HepG2 (cell line): ENCODE data around the gene NOTO. TPM values are rescaled to one million over a fixed set of nuclear protein-coding genes. Genes with fewer than 3 reads are reported as not detected.

Experiments
- AFF4 ChIP-seq: sonication (generic); formaldehyde crosslinking; IDR thresholded peaks from 2 replicates; pipeline ENCODE4 v1.4.0; 2020; ENCODE audit warnings: missing genetic modification reagents
- AHR ChIP-seq: IDR thresholded peaks from 2 replicates; pipeline ENCODE4 v1.6.1; 2018; ENCODE audit warnings: missing genetic modification reagents, missing compliant biosample characterization
- CHD4 ChIP-seq: fragments of 200-600 bp; sonication (generic); IDR thresholded peaks from 2 replicates; pipeline ENCODE4 v1.7.0; 2017; ENCODE audit warnings: mild to moderate bottlenecking, low read length, borderline replicate concordance
- DPF2 ChIP-seq: sonication (generic); formaldehyde crosslinking; IDR thresholded peaks from 2 replicates; pipeline ENCODE4 v1.4.0; 2020; ENCODE audit warnings: mild to moderate bottlenecking, low read depth, missing genetic modification reagents, borderline replicate concordance
- ELF1 ChIP-seq: sonication (generic); formaldehyde crosslinking; IDR thresholded peaks from 2 replicates; pipeline ENCODE4 v1.4.0; 2020; ENCODE audit warnings: missing genetic modification reagents
- EZH2 ChIP-seq: conservative IDR thresholded peaks from 2 replicates; pipeline ENCODE4 v1.6.1; 2012; ENCODE audit warnings: mild to moderate bottlenecking, low read depth, low read length, moderate library complexity
- FOSL1 ChIP-seq: sonication (generic); formaldehyde crosslinking; IDR thresholded peaks from 2 replicates; pipeline ENCODE4 v1.9.0; 2021; ENCODE audit warnings: missing genetic modification reagents, borderline replicate concordance
- FOXC1 ChIP-seq: sonication (generic); formaldehyde crosslinking; IDR thresholded peaks from 2 replicates; pipeline ENCODE4 v1.8.0; 2022; ENCODE audit warnings: mild to moderate bottlenecking, missing genetic modification reagents, borderline replicate concordance
- HBP1 ChIP-seq: IDR thresholded peaks from 2 replicates; pipeline ENCODE4 v1.6.1; 2016; ENCODE audit warnings: low read depth, control low read depth
- MED8 ChIP-seq: sonication (generic); formaldehyde crosslinking; IDR thresholded peaks from 2 replicates; pipeline ENCODE4 v1.8.1; 2023; ENCODE audit warnings: mild to moderate bottlenecking, missing genetic modification reagents; ENCODE audit not compliant: insufficient replicate concordance
- POGZ ChIP-seq: sonication (generic); formaldehyde crosslinking; IDR thresholded peaks from 2 replicates; pipeline ENCODE4 v1.4.0; 2020; ENCODE audit warnings: mild to moderate bottlenecking, missing genetic modification reagents
- SIX4 ChIP-seq: sonication (generic); formaldehyde crosslinking; IDR thresholded peaks from 2 replicates; pipeline ENCODE4 v1.4.0; 2020; ENCODE audit warnings: missing genetic modification reagents
- SRSF4 ChIP-seq: fragments of 200-400 bp; formaldehyde crosslinking; IDR thresholded peaks from one replicate; pipeline ENCODE4 v1.6.1; 2018; ENCODE audit warnings: mild to moderate bottlenecking, low read depth, low read length, moderate library complexity; ENCODE audit not compliant: poor library complexity, severe bottlenecking
- ZBTB25 ChIP-seq: IDR thresholded peaks from 2 replicates; pipeline ENCODE4 v1.6.1; 2018; ENCODE audit warnings: missing genetic modification reagents
- ZBTB8A ChIP-seq: sonication (generic); formaldehyde crosslinking; IDR thresholded peaks from 2 replicates; pipeline ENCODE4 v1.4.0; 2020; ENCODE audit warnings: mild to moderate bottlenecking, low read depth, missing genetic modification reagents, borderline replicate concordance
- ZFP62 ChIP-seq: sonication (generic); formaldehyde crosslinking; IDR thresholded peaks from 2 replicates; pipeline ENCODE4 v1.4.0; 2020; ENCODE audit warnings: missing genetic modification reagents
- ZNF251 ChIP-seq: sonication (generic); formaldehyde crosslinking; IDR thresholded peaks from 2 replicates; pipeline ENCODE4 v1.9.0; 2021; ENCODE audit warnings: mild to moderate bottlenecking, missing genetic modification reagents
- ZNF503 ChIP-seq: sonication (generic); formaldehyde crosslinking; IDR thresholded peaks from 2 replicates; pipeline ENCODE4 v1.4.0; 2020; ENCODE audit warnings: missing genetic modification reagents
- ZNF704 ChIP-seq: sonication (generic); formaldehyde crosslinking; IDR thresholded peaks from 2 replicates; pipeline ENCODE4 v1.8.1; 2023; ENCODE audit warnings: mild to moderate bottlenecking, inconsistent platforms, moderate library complexity, missing genetic modification reagents, borderline replicate concordance
- ZNF709 ChIP-seq: sonication (generic); formaldehyde crosslinking; IDR thresholded peaks from 2 replicates; pipeline ENCODE4 v1.5.0; 2020; ENCODE audit warnings: mild to moderate bottlenecking, missing genetic modification reagents
- polyA plus RNA-seq, 8 experiments: library from polyadenylated mRNA; depleted of rRNA in 3 of 8; stranded (reverse) in 7 of 8; unstranded in 1 of 8; fragments of >200 nt; fragmentation: Illumina TruSeq in 4 of 8; extraction: Trizol in 4 of 8; gene quantifications; 2 replicates each; pipeline versions ENCODE4 v1.2.1 to v1.2.3, GENCODE V29; 2011 to 2016; ENCODE audit warnings: low read depth in 4 of 8, missing spikeins in 1 of 8, mixed read lengths in 1 of 8; ENCODE audit not compliant: insufficient read depth in 1 of 8
- total RNA-seq, 5 experiments: library from RNA; depleted of rRNA; stranded (reverse); fragments of >200 nt; fragmentation: Illumina TruSeq; extraction: Trizol; gene quantifications; 2 replicates each; pipeline ENCODE4 v1.2.3, GENCODE V29; 2016; ENCODE audit warnings: low read depth in 1 of 5

NOTO gene
- total and polyA plus RNA-seq, 2 of the 13 experiments (the other 11 are each of a cell fraction or from before 2014, with no cell fraction given) = not detected

- TF ChIP-seq ZNF704 (CRISPR knock-in tag) (no peak), ZNF709 (CRISPR knock-in tag) (no peak), DPF2 (CRISPR knock-in tag) (no peak), EZH2 (no peak), ZNF503 (CRISPR knock-in tag) (no peak), ZFP62 (CRISPR knock-in tag) (no peak), FOXC1 (0 out of 2 replicates have a peak, but pooled peaks have one; percentile 9), AFF4 (CRISPR knock-in tag) (no peak), MED8 (CRISPR knock-in tag) (no peak), ZBTB25 (no peak), POGZ (CRISPR knock-in tag) (no peak; the same call in 1 of the 2 replicates), ZNF251 (CRISPR knock-in tag) (no peak), ZBTB8A (no peak; the same call in 1 of the 2 replicates), SRSF4 (no peak), FOSL1 (CRISPR knock-in tag) (no peak), CHD4 (no peak), AHR (CRISPR knock-in tag) (no peak; the same call in 1 of the 2 replicates), HBP1 (no peak), ELF1 (CRISPR knock-in tag) (no peak), SIX4 (CRISPR knock-in tag) (0 out of 2 replicates have a peak, but pooled peaks have one; percentile 15)
Measured at GRCh38 chr2:73232403-73233153, 30.2 kb downstream of the NOTO start (continued).
